Testis (tissue), 3 donors: ENCODE results near the gene UBAC2. TPM values are rescaled to one million over a fixed set of nuclear protein-coding genes. Genes with fewer than 3 reads are reported as not detected.

Experiments
- DNase-seq: peaks from one replicate; pipeline ENCODE4 v3.0.0-alpha.2; 2019
- H3K27ac ChIP-seq, 2 donors: fragments of 200-600 bp; sonication (generic); one replicate each; pipeline ENCODE4 v1.5.1; 2019
- H3K27me3 ChIP-seq: fragments of 200-600 bp; sonication (generic); one replicate; pipeline ENCODE4 v1.5.1; 2019
- H3K36me3 ChIP-seq: fragments of 200-600 bp; sonication (generic); one replicate; pipeline ENCODE4 v1.5.1; 2017; ENCODE audit warnings: low read depth; ENCODE audit errors: missing control alignments
- H3K4me1 ChIP-seq: fragments of 200-600 bp; sonication (generic); one replicate; pipeline ENCODE4 v1.5.1; 2019
- H3K4me3 ChIP-seq, 2 donors: fragments of 200-600 bp; sonication (generic); one replicate each; pipeline ENCODE4 v1.5.1; 2017 to 2019
- H3K9me3 ChIP-seq: fragments of 200-600 bp; sonication (generic); one replicate; pipeline ENCODE4 v1.5.1; 2017
- CTCF ChIP-seq, 3 experiments: fragments of 450-650 bp in 2 of 3; fragments of 200-600 bp in 1 of 3; sonication (generic) in 1 of 3; IDR thresholded peaks; one replicate each; pipeline ENCODE4 v1.5.1; 2016 to 2019; ENCODE audit warnings: antibody characterized with exemption in 3 of 3, mild to moderate bottlenecking in 2 of 3, moderate library complexity in 1 of 3
- POLR2A ChIP-seq: fragments of 450-650 bp; IDR thresholded peaks from one replicate; pipeline ENCODE4 v1.6.1; 2017; ENCODE audit warnings: antibody characterized with exemption, mild to moderate bottlenecking, moderate library complexity
- WGBS, 2 donors: methylation state at CpG; one replicate each; pipeline ENCODE4 v1.1.5; 2018; 5-methylcytosine and 5-hydroxymethylcytosine counted together
- intact Hi-C: fragments of 100-400 bp; cut with DNase I; formaldehyde crosslinking; loops from one replicate; pipeline ENCODE4 v1.15.1; 2023; ENCODE audit warnings: low total_unique reads
- polyA plus RNA-seq: library from polyadenylated mRNA; stranded (reverse); fragments of 350-450 nt; fragmentation: Illumina TruSeq; extraction: RNeasy Lipid Tissue Mini Kit (QIAGEN cat#74804); gene quantifications from one replicate; pipeline ENCODE4 v1.2.3, GENCODE V29; 2014; ENCODE audit warnings: low read depth, low replicate concordance; ENCODE audit not compliant: insufficient read depth
- total RNA-seq, 2 donors: library from RNA; depleted of rRNA; stranded (reverse); fragments of >200 nt; gene quantifications; one replicate each; pipeline ENCODE4 v1.2.3, GENCODE V29; 2016

Gene UBAC2
- total and polyA plus RNA-seq, 3 donors from 2014 or later: 85.5 to 147 (median 93.0) TPM

GRCh38 chr13:99321709-99322108, 121.1 kb downstream of the UBAC2 start:
- intact Hi-C loops: no loop called here
- H3K9me3 ChIP-seq: no peaks in the 10 kb centered on the region
- no peaks in the 10 kb centered on the region for H3K36me3 ChIP-seq
- TF ChIP-seq POLR2A (no peak), CTCF (IDR thresholded peaks at IDR 0.05) (no peak)
- H3K27ac ChIP-seq: no peak overlapping the region
- DNase-seq: no peak
- no peaks in the 10 kb centered on the region for H3K27me3 ChIP-seq
- H3K4me3 ChIP-seq: no peak overlapping the region
- H3K4me1 ChIP-seq: no peaks in the 10 kb centered on the region

GRCh38 chr13:99322297-99323103, 121.8 kb downstream of the UBAC2 start:
- no peak overlapping the region for H3K27ac ChIP-seq
- no peaks in the 10 kb centered on the region for H3K9me3 ChIP-seq
- no peaks in the 10 kb centered on the region for H3K27me3 ChIP-seq
- H3K36me3 ChIP-seq: no peaks in the 10 kb centered on the region
- no peak for DNase-seq
- 76 to 87% methylated on average over 10 of the region's 10 CpGs for WGBS, 2 donors
- no peaks in the 10 kb centered on the region for H3K4me1 ChIP-seq
- TF ChIP-seq POLR2A (no peak), CTCF (IDR thresholded peaks at IDR 0.05) (no peak)
- intact Hi-C loops: no loop called here
- no peak overlapping the region for H3K4me3 ChIP-seq

- 93 to 94% methylated on average over 3 of the region's 3 CpGs for WGBS, 2 donors
- Histone ChIP-seq H3K4me3 (no peak overlapping the region), H3K4me1 (no peaks in the 10 kb centered on the region), H3K27me3 (no peaks in the 10 kb centered on the region), H3K27ac (no peak overlapping the region), H3K9me3 (no peaks in the 10 kb centered on the region), H3K36me3 (no peaks in the 10 kb centered on the region)
- intact Hi-C loops: no loop called here
- DNase-seq: no peak
- TF ChIP-seq POLR2A (no peak), CTCF (IDR thresholded peaks at IDR 0.05) (no peak)
Observed at GRCh38 chr13:99323488-99323887, 122.8 kb downstream of the UBAC2 start.

- Histone ChIP-seq H3K27ac (no peak overlapping the region), H3K4me1 (no peaks in the 10 kb centered on the region), H3K27me3 (no peaks in the 10 kb centered on the region), H3K9me3 (no peaks in the 10 kb centered on the region), H3K4me3 (no peak overlapping the region), H3K36me3 (no peaks in the 10 kb centered on the region)
- DNase-seq: no peak
- intact Hi-C loops: no loop called here
- no peak for TF ChIP-seq CTCF (IDR thresholded peaks at IDR 0.05)
Observed at GRCh38 chr13:99326012-99326411, 125.4 kb downstream of the UBAC2 start.

GRCh38 chr13:99327126-99327525, 126.5 kb downstream of the UBAC2 start:
- Histone ChIP-seq H3K9me3 (no peaks in the 10 kb centered on the region), H3K4me1 (no peaks in the 10 kb centered on the region), H3K27ac (no peak overlapping the region), H3K4me3 (no peak overlapping the region), H3K36me3 (no peaks in the 10 kb centered on the region), H3K27me3 (no peaks in the 10 kb centered on the region)
- DNase-seq: no peak
- TF ChIP-seq CTCF (IDR thresholded peaks at IDR 0.05): no peak
- TF ChIP-seq POLR2A: no peak
- WGBS, 2 donors: 56 to 61% methylated on average over 2 of the region's 2 CpGs
- intact Hi-C loops: no loop called here
